BLaER1 treated with 17β-estradiol and CSF1 and Interleukin-3, amounts not matched to agents 10 nM and 100 nM (cell line): ENCODE results near the gene RBMS3.

Experiments used
- H3K27ac ChIP-seq, 11 experiments: shearing (Covaris generic); formaldehyde crosslinking; 2 replicates each; pipeline ENCODE4 v1.8.1; 2022
- H3K27me3 ChIP-seq, 11 experiments: shearing (Covaris generic); formaldehyde crosslinking; 2 replicates each; pipeline ENCODE4 v1.8.1; 2022
- H3K36me3 ChIP-seq, 11 experiments: shearing (Covaris generic); formaldehyde crosslinking; 2 replicates each; pipeline ENCODE4 v1.8.1; 2022
- H3K4me1 ChIP-seq, 10 experiments: shearing (Covaris generic); formaldehyde crosslinking; 2 replicates each; pipeline ENCODE4 v1.8.1; 2022
- H3K4me2 ChIP-seq, 11 experiments: shearing (Covaris generic); formaldehyde crosslinking; 2 replicates each; pipeline ENCODE4 v1.8.1; 2022
- H3K4me3 ChIP-seq, 10 experiments: shearing (Covaris generic); formaldehyde crosslinking; 2 replicates each; pipeline ENCODE4 v1.8.1; 2022
- H3K9ac ChIP-seq, 11 experiments: shearing (Covaris generic); formaldehyde crosslinking; 2 replicates each; pipeline ENCODE4 v1.8.1; 2022
- H3K9me3 ChIP-seq, 11 experiments: shearing (Covaris generic); formaldehyde crosslinking; replicated peaks in 1 of 11; 2 replicates each; pipeline ENCODE4 v1.8.1; 2022
- H4K20me1 ChIP-seq, 11 experiments: shearing (Covaris generic); formaldehyde crosslinking; 2 replicates each; pipeline ENCODE4 v1.8.1; 2022
- Cebpa-rat ChIP-seq, 11 experiments: shearing (Covaris generic); IDR thresholded peaks; 2 replicates each; pipeline ENCODE4 v1.8.1; 2022

The RBMS3 gene

GRCh38 chr3:29934751-29935150, 653.9 kb downstream of the RBMS3 start:
- Histone ChIP-seq H3K9ac (no peak overlapping the region), H3K4me2 (no peak overlapping the region), H3K27ac (no peak overlapping the region), H3K4me1 (0 out of 20 replicates have a peak, but pooled peaks cover 0 to 5% (median 0%) of the 10 kb centered on the region in 10 experiments), H4K20me1 (no peaks in the 10 kb centered on the region), H3K27me3 (no peaks in the 10 kb centered on the region), H3K36me3 (no peaks in the 10 kb centered on the region), H3K9me3 (no peaks in the 10 kb centered on the region), H3K4me3 (no peak overlapping the region)
- no peak for TF ChIP-seq Cebpa-rat (IDR thresholded peaks at IDR 0.05)

- Histone ChIP-seq H3K4me3 (no peak overlapping the region), H3K36me3 (no peaks in the 10 kb centered on the region), H3K27me3 (no peaks in the 10 kb centered on the region), H3K4me2 (no peak overlapping the region), H3K9me3 (no peaks in the 10 kb centered on the region), H3K4me1 (0 out of 20 replicates have a peak, but pooled peaks cover 0 to 5% (median 0%) of the 10 kb centered on the region in 10 experiments), H3K27ac (no peak overlapping the region), H4K20me1 (no peaks in the 10 kb centered on the region), H3K9ac (no peak overlapping the region)
- TF ChIP-seq Cebpa-rat (IDR thresholded peaks at IDR 0.05): no peak
Measured at GRCh38 chr3:29936054-29936453, 655.2 kb downstream of the RBMS3 start.

- no peak for TF ChIP-seq Cebpa-rat (IDR thresholded peaks at IDR 0.05)
- Histone ChIP-seq H3K4me2 (no peak overlapping the region), H3K4me1 (0 out of 20 replicates have a peak, but pooled peaks cover 0 to 5% (median 0%) of the 10 kb centered on the region in 10 experiments), H3K36me3 (no peaks in the 10 kb centered on the region), H4K20me1 (no peaks in the 10 kb centered on the region), H3K4me3 (no peak overlapping the region), H3K9me3 (no peaks in the 10 kb centered on the region), H3K27me3 (no peaks in the 10 kb centered on the region), H3K27ac (no peak overlapping the region), H3K9ac (no peak overlapping the region)
Measured at GRCh38 chr3:29936766-29937165, 655.9 kb downstream of the RBMS3 start.

- no peaks in the 10 kb centered on the region for H3K36me3 ChIP-seq
- 0 out of 20 replicates have a peak, but pooled peaks cover 0 to 5% (median 0%) of the 10 kb centered on the region in 10 experiments for H3K4me1 ChIP-seq
- no peak for TF ChIP-seq Cebpa-rat (IDR thresholded peaks at IDR 0.05)
- no peak overlapping the region for H3K4me2 ChIP-seq
- no peak overlapping the region for H3K4me3 ChIP-seq
- no peak overlapping the region for H3K27ac ChIP-seq
- H3K9ac ChIP-seq: no peak overlapping the region
- H4K20me1 ChIP-seq: no peaks in the 10 kb centered on the region
- no peaks in the 10 kb centered on the region for H3K9me3 ChIP-seq
- no peaks in the 10 kb centered on the region for H3K27me3 ChIP-seq
Measured at GRCh38 chr3:29937185-29937584, 656.3 kb downstream of the RBMS3 start.

- TF ChIP-seq Cebpa-rat (IDR thresholded peaks at IDR 0.05): no peak
- Histone ChIP-seq H3K27ac (no peak overlapping the region), H3K9ac (no peak overlapping the region), H3K36me3 (no peaks in the 10 kb centered on the region), H3K9me3 (no peaks in the 10 kb centered on the region), H3K4me3 (no peak overlapping the region), H3K4me1 (no peaks in the 10 kb centered on the region), H4K20me1 (no peaks in the 10 kb centered on the region), H3K27me3 (no peaks in the 10 kb centered on the region), H3K4me2 (no peak overlapping the region)
Measured at GRCh38 chr3:29940759-29941323, 660.0 kb downstream of the RBMS3 start.

- H3K4me1 ChIP-seq: no peaks in the 10 kb centered on the region
- H3K9ac ChIP-seq: no peak overlapping the region
- no peaks in the 10 kb centered on the region for H3K9me3 ChIP-seq
- H3K36me3 ChIP-seq: no peaks in the 10 kb centered on the region
- H3K4me2 ChIP-seq: no peak overlapping the region
- H3K4me3 ChIP-seq: no peak overlapping the region
- H4K20me1 ChIP-seq: no peaks in the 10 kb centered on the region
- H3K27ac ChIP-seq: no peak overlapping the region
- no peaks in the 10 kb centered on the region for H3K27me3 ChIP-seq
- TF ChIP-seq Cebpa-rat (IDR thresholded peaks at IDR 0.05): no peak
Measured at GRCh38 chr3:29942297-29942696, 661.4 kb downstream of the RBMS3 start.

- Histone ChIP-seq H3K36me3 (no peaks in the 10 kb centered on the region), H3K4me2 (no peak overlapping the region), H3K27ac (no peak overlapping the region), H3K9ac (no peak overlapping the region), H3K27me3 (no peaks in the 10 kb centered on the region), H4K20me1 (no peaks in the 10 kb centered on the region), H3K9me3 (no peaks in the 10 kb centered on the region), H3K4me1 (no peaks in the 10 kb centered on the region), H3K4me3 (no peak overlapping the region)
- no peak for TF ChIP-seq Cebpa-rat (IDR thresholded peaks at IDR 0.05)
Measured at GRCh38 chr3:29949131-29949530, 668.3 kb downstream of the RBMS3 start.

- Histone ChIP-seq H3K9ac (no peak overlapping the region), H3K27me3 (no peaks in the 10 kb centered on the region), H3K4me2 (no peak overlapping the region), H4K20me1 (no peaks in the 10 kb centered on the region), H3K4me3 (no peak overlapping the region), H3K9me3 (no peaks in the 10 kb centered on the region), H3K4me1 (no peaks in the 10 kb centered on the region), H3K27ac (no peak overlapping the region), H3K36me3 (no peaks in the 10 kb centered on the region)
- no peak for TF ChIP-seq Cebpa-rat (IDR thresholded peaks at IDR 0.05)
Measured at GRCh38 chr3:29949940-29950616, 669.2 kb downstream of the RBMS3 start.

- H3K9ac ChIP-seq: no peak overlapping the region
- H3K27ac ChIP-seq: no peak overlapping the region
- H4K20me1 ChIP-seq: no peaks in the 10 kb centered on the region
- no peak overlapping the region for H3K4me2 ChIP-seq
- H3K9me3 ChIP-seq: no peaks in the 10 kb centered on the region
- no peak for TF ChIP-seq Cebpa-rat (IDR thresholded peaks at IDR 0.05)
- H3K27me3 ChIP-seq: no peaks in the 10 kb centered on the region
- no peaks in the 10 kb centered on the region for H3K36me3 ChIP-seq
- H3K4me3 ChIP-seq: no peak overlapping the region
- no peaks in the 10 kb centered on the region for H3K4me1 ChIP-seq
Measured at GRCh38 chr3:29952431-29952830, 671.6 kb downstream of the RBMS3 start.

GRCh38 chr3:29955413-29955812, 674.5 kb downstream of the RBMS3 start:
- Histone ChIP-seq H3K27me3 (no peaks in the 10 kb centered on the region), H3K4me3 (no peak overlapping the region), H4K20me1 (no peaks in the 10 kb centered on the region), H3K9me3 (peaks cover 0 to 12% (median 0%) of the 10 kb centered on the region in 11 experiments; a peak in 2 of 22 replicates), H3K9ac (no peak overlapping the region), H3K36me3 (no peaks in the 10 kb centered on the region), H3K4me2 (no peak overlapping the region), H3K4me1 (no peaks in the 10 kb centered on the region), H3K27ac (no peak overlapping the region)
- TF ChIP-seq Cebpa-rat (IDR thresholded peaks at IDR 0.05): no peak
